HepG2 (cell line): ENCODE measurements around the gene ATP6V0A1.

ENCODE experiments used
- CBFB ChIP-seq: sonication (generic); formaldehyde crosslinking; IDR thresholded peaks from 2 replicates; pipeline ENCODE4 v1.4.0; 2020; ENCODE audit warnings: missing genetic modification reagents
- HDAC2 ChIP-seq: sonication (generic); formaldehyde crosslinking; IDR thresholded peaks from 2 replicates; pipeline ENCODE4 v1.4.0; 2020; ENCODE audit warnings: missing genetic modification reagents
- YEATS2 ChIP-seq: sonication (generic); formaldehyde crosslinking; IDR thresholded peaks from 2 replicates; pipeline ENCODE4 v1.4.0; 2020; ENCODE audit warnings: missing genetic modification reagents, borderline replicate concordance

- TF ChIP-seq YEATS2 (CRISPR knock-in tag) (no peak), HDAC2 (CRISPR knock-in tag) (no peak), CBFB (CRISPR knock-in tag) (no peak)
These were observed 26.9 kb upstream of the ATP6V0A1 start for GRCh38 chr17:42431758-42432161.
